ENCODE data around the gene SH3BP1. TPM values are rescaled to one million over a fixed set of nuclear protein-coding genes. Genes with fewer than 3 reads are reported as not detected.
A peak's percentile ranks its signal among the peaks of the same experiment; 100 is the strongest.

The SH3BP1 gene
- total and polyA plus RNA-seq, 2 of the 13 experiments (the other 11 are each of a cell fraction or from before 2014, with no cell fraction given) = 8.4 to 18.5 TPM

DNA sequence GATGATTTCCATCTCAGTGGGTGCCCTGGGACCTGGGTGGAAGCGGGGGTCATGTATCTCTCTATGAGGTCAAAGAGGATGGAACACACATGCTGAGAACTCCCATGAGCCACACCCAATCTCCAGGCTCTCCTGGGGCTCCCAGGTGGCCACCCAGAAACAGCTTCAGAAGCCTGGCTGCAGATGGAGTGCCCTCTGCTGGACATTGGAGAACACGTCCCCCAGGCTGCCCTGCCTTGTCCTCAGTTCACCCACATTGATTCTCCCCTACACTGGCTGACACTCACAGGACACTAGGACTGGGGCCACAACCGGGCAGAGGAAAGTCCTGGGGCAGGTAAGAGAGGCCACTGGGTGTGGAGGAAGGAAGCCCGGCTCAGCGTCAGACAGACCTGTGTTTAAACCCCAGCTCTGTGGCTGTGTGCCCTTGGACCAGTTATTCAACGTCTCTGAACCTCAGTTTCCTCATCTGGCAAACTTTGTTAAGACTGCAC is 42.1 kb downstream of the SH3BP1 start:
- ChIA-PET CTCF (ENCODE audit: low intra/inter-chr PET ratio, low total read pairs) (interaction anchor here (0.7 to 3.0 kb wide), 5 partner anchors 20 to 143 kb away, joined by 3 to 21 read pairs (median 7); no protein-coding TSS in a partner anchor), POLR2A (interaction anchor here (0.5 to 2.2 kb wide), 7 partner anchors 17 to 96 kb away, joined by 3 to 14 read pairs (median 3); partner anchors contain the start of genes GGA1 and PDXP)
- Histone ChIP-seq H3K36me3 (replicated peaks in 1 of 2; ENCODE audit: control insufficient read depth in 1 of 2, insufficient read depth in 2 of 2, low read length in 2 of 2) (peaks cover 0 to 2% of the 10 kb centered on the region in 2 experiments; a peak in 1 of 5 replicates), H3K27me3 (ENCODE audit: control insufficient read depth in 1 of 2, insufficient read depth in 2 of 2, low read length in 2 of 2) (no peaks in the 10 kb centered on the region), H3K4me1 (ENCODE audit: insufficient read depth, low read length) (peaks cover 59% of the 10 kb centered on the region), H4K20me1 (ENCODE audit: insufficient read depth, low read length) (no peaks in the 10 kb centered on the region), H3K9ac (ENCODE audit: insufficient read depth, low read depth, low read length) (no peak overlapping the region), H3K4me2 (ENCODE audit: low read depth, low read length) (peak overlapping the region; percentile 21; the same call in 1 of the 2 replicates), H3K9me3 (ENCODE audit: low read length) (no peaks in the 10 kb centered on the region), H3K4me3 (replicated peaks in 1 of 3; ENCODE audit: insufficient read depth in 1 of 3, low read depth in 2 of 3, low read length in 3 of 3) (no peak overlapping the region), H3K27ac (ENCODE audit: extremely low read length, insufficient read depth, low read length) (no peak overlapping the region), H2AFZ (ENCODE audit: low read length) (no peak overlapping the region), H3K79me2 (ENCODE audit: insufficient read depth, low read length) (peaks cover under 1% of the 10 kb centered on the region)
- in situ Hi-C loops (cut with HindIII; ENCODE audit: extremely low pct_ligation_motif_present, low pct_unique_long_range_greater_than_20kb) (no loop called here), intact Hi-C loops (cut with micrococcal nuclease; ENCODE audit: unreplicated experiment) (loop anchor here (1.0 to 5.0 kb wide), 5 partner anchors 20 to 144 kb away; no protein-coding TSS in a partner anchor)
- BruUV-seq (replicated peaks) = no TSS peak
- WGBS (ENCODE audit: low lambda C conversion rate) = 13% methylated on average over 4 of the region's 6 CpGs
- peak; percentile 64 for DNase-seq (ENCODE audit: low spot score)
- peak; percentile 70 for FAIRE-seq
- ATAC-seq = peak; percentile 62
- TF ChIP-seq NFYC (CRISPR knock-in tag; IDR thresholded peaks at IDR 0.05) (0 out of 2 replicates have a peak, but pooled peaks have one; percentile 25), NFE2L1 (CRISPR knock-in tag; IDR thresholded peaks at IDR 0.05; ENCODE audit: borderline replicate concordance) (no peak), KMT2B (CRISPR knock-in tag; IDR thresholded peaks at IDR 0.05) (0 out of 2 replicates have a peak, but pooled peaks have one; percentile 32), KAT8 (CRISPR knock-in tag; IDR thresholded peaks at IDR 0.05) (0 out of 2 replicates have a peak, but pooled peaks have one; percentile 25), HNRNPK (IDR thresholded peaks at IDR 0.05; ENCODE audit: low read depth, low read length, poor library complexity, severe bottlenecking) (no peak), IKZF1 (IDR thresholded peaks at IDR 0.05) (no peak), FOXA3 (CRISPR knock-in tag; IDR thresholded peaks at IDR 0.05) (no peak), SMAD9 (CRISPR knock-in tag; IDR thresholded peaks at IDR 0.05) (no peak), NR2F1 (CRISPR knock-in tag; IDR thresholded peaks at IDR 0.05) (0 out of 4 replicates have a peak, but pooled peaks of 1 of the 2 experiments have one; percentile 23), IRF2 (CRISPR knock-in tag; IDR thresholded peaks at IDR 0.05) (0 out of 2 replicates have a peak, but pooled peaks have one; percentile 33), SP5 (CRISPR knock-in tag; IDR thresholded peaks at IDR 0.05; ENCODE audit: borderline replicate concordance, low read depth) (peak; percentile 33; the same call in 1 of the 2 replicates), SAP130 (CRISPR knock-in tag; IDR thresholded peaks at IDR 0.05; ENCODE audit: low read depth) (peak; percentile 52; the same call in 1 of the 2 replicates)
- TF ChIP-seq, protein P1, sequence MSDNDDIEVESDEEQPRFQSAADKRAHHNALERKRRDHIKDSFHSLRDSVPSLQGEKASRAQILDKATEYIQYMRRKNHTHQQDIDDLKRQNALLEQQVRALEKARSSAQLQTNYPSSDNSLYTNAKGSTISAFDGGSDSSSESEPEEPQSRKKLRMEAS (IDR thresholded peaks at IDR 0.05) = 0 out of 2 replicates have a peak, but pooled peaks have one; percentile 17
- TF ChIP-seq, protein P2, sequence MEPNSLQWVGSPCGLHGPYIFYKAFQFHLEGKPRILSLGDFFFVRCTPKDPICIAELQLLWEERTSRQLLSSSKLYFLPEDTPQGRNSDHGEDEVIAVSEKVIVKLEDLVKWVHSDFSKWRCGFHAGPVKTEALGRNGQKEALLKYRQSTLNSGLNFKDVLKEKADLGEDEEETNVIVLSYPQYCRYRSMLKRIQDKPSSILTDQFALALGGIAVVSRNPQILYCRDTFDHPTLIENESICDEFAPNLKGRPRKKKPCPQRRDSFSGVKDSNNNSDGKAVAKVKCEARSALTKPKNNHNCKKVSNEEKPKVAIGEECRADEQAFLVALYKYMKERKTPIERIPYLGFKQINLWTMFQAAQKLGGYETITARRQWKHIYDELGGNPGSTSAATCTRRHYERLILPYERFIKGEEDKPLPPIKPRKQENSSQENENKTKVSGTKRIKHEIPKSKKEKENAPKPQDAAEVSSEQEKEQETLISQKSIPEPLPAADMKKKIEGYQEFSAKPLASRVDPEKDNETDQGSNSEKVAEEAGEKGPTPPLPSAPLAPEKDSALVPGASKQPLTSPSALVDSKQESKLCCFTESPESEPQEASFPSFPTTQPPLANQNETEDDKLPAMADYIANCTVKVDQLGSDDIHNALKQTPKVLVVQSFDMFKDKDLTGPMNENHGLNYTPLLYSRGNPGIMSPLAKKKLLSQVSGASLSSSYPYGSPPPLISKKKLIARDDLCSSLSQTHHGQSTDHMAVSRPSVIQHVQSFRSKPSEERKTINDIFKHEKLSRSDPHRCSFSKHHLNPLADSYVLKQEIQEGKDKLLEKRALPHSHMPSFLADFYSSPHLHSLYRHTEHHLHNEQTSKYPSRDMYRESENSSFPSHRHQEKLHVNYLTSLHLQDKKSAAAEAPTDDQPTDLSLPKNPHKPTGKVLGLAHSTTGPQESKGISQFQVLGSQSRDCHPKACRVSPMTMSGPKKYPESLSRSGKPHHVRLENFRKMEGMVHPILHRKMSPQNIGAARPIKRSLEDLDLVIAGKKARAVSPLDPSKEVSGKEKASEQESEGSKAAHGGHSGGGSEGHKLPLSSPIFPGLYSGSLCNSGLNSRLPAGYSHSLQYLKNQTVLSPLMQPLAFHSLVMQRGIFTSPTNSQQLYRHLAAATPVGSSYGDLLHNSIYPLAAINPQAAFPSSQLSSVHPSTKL (CRISPR knock-in tag; IDR thresholded peaks at IDR 0.05) = peak; percentile 17; the same call in 1 of the 2 replicates
- TF ChIP-seq, protein P3, sequence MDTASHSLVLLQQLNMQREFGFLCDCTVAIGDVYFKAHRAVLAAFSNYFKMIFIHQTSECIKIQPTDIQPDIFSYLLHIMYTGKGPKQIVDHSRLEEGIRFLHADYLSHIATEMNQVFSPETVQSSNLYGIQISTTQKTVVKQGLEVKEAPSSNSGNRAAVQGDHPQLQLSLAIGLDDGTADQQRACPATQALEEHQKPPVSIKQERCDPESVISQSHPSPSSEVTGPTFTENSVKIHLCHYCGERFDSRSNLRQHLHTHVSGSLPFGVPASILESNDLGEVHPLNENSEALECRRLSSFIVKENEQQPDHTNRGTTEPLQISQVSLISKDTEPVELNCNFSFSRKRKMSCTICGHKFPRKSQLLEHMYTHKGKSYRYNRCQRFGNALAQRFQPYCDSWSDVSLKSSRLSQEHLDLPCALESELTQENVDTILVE (CRISPR knock-in tag; IDR thresholded peaks at IDR 0.05) = 0 out of 2 replicates have a peak, but pooled peaks have one; percentile 35
- TF ChIP-seq, protein P4, sequence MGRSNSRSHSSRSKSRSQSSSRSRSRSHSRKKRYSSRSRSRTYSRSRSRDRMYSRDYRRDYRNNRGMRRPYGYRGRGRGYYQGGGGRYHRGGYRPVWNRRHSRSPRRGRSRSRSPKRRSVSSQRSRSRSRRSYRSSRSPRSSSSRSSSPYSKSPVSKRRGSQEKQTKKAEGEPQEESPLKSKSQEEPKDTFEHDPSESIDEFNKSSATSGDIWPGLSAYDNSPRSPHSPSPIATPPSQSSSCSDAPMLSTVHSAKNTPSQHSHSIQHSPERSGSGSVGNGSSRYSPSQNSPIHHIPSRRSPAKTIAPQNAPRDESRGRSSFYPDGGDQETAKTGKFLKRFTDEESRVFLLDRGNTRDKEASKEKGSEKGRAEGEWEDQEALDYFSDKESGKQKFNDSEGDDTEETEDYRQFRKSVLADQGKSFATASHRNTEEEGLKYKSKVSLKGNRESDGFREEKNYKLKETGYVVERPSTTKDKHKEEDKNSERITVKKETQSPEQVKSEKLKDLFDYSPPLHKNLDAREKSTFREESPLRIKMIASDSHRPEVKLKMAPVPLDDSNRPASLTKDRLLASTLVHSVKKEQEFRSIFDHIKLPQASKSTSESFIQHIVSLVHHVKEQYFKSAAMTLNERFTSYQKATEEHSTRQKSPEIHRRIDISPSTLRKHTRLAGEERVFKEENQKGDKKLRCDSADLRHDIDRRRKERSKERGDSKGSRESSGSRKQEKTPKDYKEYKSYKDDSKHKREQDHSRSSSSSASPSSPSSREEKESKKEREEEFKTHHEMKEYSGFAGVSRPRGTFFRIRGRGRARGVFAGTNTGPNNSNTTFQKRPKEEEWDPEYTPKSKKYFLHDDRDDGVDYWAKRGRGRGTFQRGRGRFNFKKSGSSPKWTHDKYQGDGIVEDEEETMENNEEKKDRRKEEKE (IDR thresholded peaks at IDR 0.05) = no peak

Measured in HepG2 (cell line).